ENCODE data around the gene ZFY. TPM values are rescaled to one million over a fixed set of nuclear protein-coding genes. Genes with fewer than 3 reads are reported as not detected.

The ZFY gene
- total and polyA plus RNA-seq, 2 of the 8 experiments (the other 6 are each of a cell fraction or from before 2014, with no cell fraction given): 1.5 to 8.9 TPM

DNA sequence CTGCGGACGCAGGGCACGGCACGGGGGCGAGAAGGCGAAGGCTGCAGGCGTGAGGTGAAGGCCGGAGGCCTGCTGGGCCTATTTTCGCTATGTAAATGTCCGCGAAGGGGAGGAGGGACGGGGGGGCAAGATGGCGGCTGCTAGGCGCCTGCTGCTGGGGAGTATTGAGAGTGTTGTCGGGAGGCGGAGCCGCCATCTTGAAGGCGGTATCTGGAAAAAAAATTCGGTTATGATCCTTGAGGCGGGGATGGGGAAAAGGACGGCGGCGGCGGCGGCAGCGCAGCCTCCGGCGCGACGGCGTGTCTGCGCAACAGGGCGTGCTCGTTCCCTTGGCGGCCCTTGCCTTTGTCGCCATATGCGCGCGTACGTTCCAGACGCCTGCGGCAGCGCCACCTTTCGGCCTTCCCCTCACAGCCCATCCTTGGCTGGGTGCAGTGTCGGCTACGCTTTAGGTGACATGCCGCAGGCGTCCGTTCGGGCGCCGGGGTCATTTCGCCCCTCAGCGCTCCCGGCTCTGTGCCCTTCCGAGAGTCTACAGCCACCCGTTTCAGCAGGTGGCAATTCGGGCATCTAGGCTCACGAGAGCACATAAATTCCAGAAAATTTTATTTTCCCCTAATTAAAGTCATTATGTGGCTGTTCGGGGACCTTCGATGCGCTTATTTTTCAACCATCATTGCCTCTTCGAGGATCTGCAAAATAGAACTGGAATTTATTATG is 695 bp downstream of the ZFY start (continued):
- TF ChIP-seq BRCA1 (IDR thresholded peaks at IDR 0.05; ENCODE audit: low read depth, low read length) (no peak), SRF (IDR thresholded peaks at IDR 0.05; ENCODE audit: low read depth, low read length) (0 out of 2 replicates have a peak, but pooled peaks have one; percentile 2), SAP30 (IDR thresholded peaks at IDR 0.05; ENCODE audit: insufficient read depth, insufficient replicate concordance, low read length) (no peak), TAF1 (IDR thresholded peaks at IDR 0.05; ENCODE audit: low read depth, low read length) (peak; percentile 82), PHF8 (conservative IDR thresholded peaks at IDR 0.05; ENCODE audit: low read depth, low read length) (peak; percentile 28; the same call in 1 of the 2 replicates), ASH2L (IDR thresholded peaks at IDR 0.05; ENCODE audit: low read length) (peak; percentile 89), POLR2AphosphoS5 (IDR thresholded peaks at IDR 0.05; ENCODE audit: low read depth, low read length) (peak; percentile 84), RNF2 (IDR thresholded peaks at IDR 0.05; ENCODE audit: borderline replicate concordance, low read depth, low read length, missing control alignments, poor library complexity, severe bottlenecking) (no peak), RAD21 (IDR thresholded peaks at IDR 0.05 in 1 of 2, conservative IDR thresholded peaks at IDR 0.05 in 1 of 2; ENCODE audit: low read depth in 2 of 2, low read length in 2 of 2) (peak; percentile 22 to 42; a peak in 3 of 4 replicates), POU5F1 (IDR thresholded peaks at IDR 0.05; ENCODE audit: low read depth, low read length) (no peak)
- TF ChIP-seq, protein P1, sequence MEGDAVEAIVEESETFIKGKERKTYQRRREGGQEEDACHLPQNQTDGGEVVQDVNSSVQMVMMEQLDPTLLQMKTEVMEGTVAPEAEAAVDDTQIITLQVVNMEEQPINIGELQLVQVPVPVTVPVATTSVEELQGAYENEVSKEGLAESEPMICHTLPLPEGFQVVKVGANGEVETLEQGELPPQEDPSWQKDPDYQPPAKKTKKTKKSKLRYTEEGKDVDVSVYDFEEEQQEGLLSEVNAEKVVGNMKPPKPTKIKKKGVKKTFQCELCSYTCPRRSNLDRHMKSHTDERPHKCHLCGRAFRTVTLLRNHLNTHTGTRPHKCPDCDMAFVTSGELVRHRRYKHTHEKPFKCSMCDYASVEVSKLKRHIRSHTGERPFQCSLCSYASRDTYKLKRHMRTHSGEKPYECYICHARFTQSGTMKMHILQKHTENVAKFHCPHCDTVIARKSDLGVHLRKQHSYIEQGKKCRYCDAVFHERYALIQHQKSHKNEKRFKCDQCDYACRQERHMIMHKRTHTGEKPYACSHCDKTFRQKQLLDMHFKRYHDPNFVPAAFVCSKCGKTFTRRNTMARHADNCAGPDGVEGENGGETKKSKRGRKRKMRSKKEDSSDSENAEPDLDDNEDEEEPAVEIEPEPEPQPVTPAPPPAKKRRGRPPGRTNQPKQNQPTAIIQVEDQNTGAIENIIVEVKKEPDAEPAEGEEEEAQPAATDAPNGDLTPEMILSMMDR (IDR thresholded peaks at IDR 0.05; ENCODE audit: control extremely low read depth in 1 of 3, insufficient read depth in 1 of 3, low read depth in 1 of 3, low read length in 3 of 3): peak in 2 of 3 experiments; percentile 55 to 78; a peak in 3 of 4 replicates

Data from H1 (cell line).